Fibroblast of lung (primary cell): ENCODE data around the gene LITAFD. TPM values are rescaled to one million over a fixed set of nuclear protein-coding genes. Genes with fewer than 3 reads are reported as not detected.

ENCODE experiments used
- DNase-seq, 2 donors: peaks; one replicate each; pipeline versions ENCODE4 v3.0.0 to v3.0.0-alpha.2; 2010; ENCODE audit warnings: low read depth in 2 of 2
- H2AFZ ChIP-seq: 2 replicates; pipeline ENCODE4 v1.5.1; 2012; ENCODE audit warnings: low read length, control low read depth, inconsistent platforms
- H3K27ac ChIP-seq: 2 replicates; pipeline ENCODE4 v1.5.1; 2011; ENCODE audit warnings: low read length, control low read depth; ENCODE audit not compliant: insufficient read depth
- H3K27me3 ChIP-seq: 2 replicates; pipeline ENCODE4 v1.5.1; 2011; ENCODE audit warnings: mild to moderate bottlenecking, low read length; ENCODE audit not compliant: control insufficient read depth, insufficient read depth
- H3K36me3 ChIP-seq: 2 replicates; pipeline ENCODE4 v1.5.1; 2011; ENCODE audit warnings: low read length; ENCODE audit not compliant: control insufficient read depth, insufficient read depth
- H3K4me1 ChIP-seq: 2 replicates; pipeline ENCODE4 v1.5.1; 2011; ENCODE audit warnings: low read length; ENCODE audit not compliant: control insufficient read depth, insufficient read depth; ENCODE audit errors: extremely low read depth
- H3K4me2 ChIP-seq: 2 replicates; pipeline ENCODE4 v1.5.1; 2011; ENCODE audit warnings: low read length, control low read depth; ENCODE audit not compliant: insufficient read depth; ENCODE audit errors: extremely low read depth
- H3K4me3 ChIP-seq, 4 experiments: fragments of 200-600 bp in 1 of 4; sonication (generic) in 1 of 4; replicated peaks in 1 of 4; 2 replicates each; pipeline ENCODE4 v1.5.1; 2011 to 2016; ENCODE audit warnings: low read length in 4 of 4, low read depth in 3 of 4, mild to moderate bottlenecking in 3 of 4, control low read depth in 2 of 4, inconsistent platforms in 1 of 4, mixed read lengths in 1 of 4; ENCODE audit not compliant: insufficient read depth in 1 of 4; ENCODE audit errors: control extremely low read depth in 1 of 4
- H3K79me2 ChIP-seq: 2 replicates; pipeline ENCODE4 v1.5.1; 2012; ENCODE audit warnings: mild to moderate bottlenecking, low read length, inconsistent platforms; ENCODE audit not compliant: control insufficient read depth, insufficient read depth
- H3K9ac ChIP-seq: 2 replicates; pipeline ENCODE4 v1.5.1; 2011; ENCODE audit warnings: mild to moderate bottlenecking, low read length, control low read depth; ENCODE audit not compliant: insufficient read depth
- H3K9me3 ChIP-seq: 2 replicates; pipeline ENCODE4 v1.5.1; 2012; ENCODE audit warnings: low read depth, low read length; ENCODE audit not compliant: control insufficient read depth, insufficient read depth
- H4K20me1 ChIP-seq: 2 replicates; pipeline ENCODE4 v1.5.1; 2011; ENCODE audit warnings: low read length; ENCODE audit not compliant: control insufficient read depth, insufficient read depth; ENCODE audit errors: extremely low read depth
- EZH2 ChIP-seq: IDR thresholded peaks from 2 replicates; pipeline ENCODE4 v1.5.1; 2012; ENCODE audit warnings: low read length, control low read depth, mild to moderate bottlenecking; ENCODE audit errors: missing control alignments
- polyA plus RNA-seq, 2 donors: library from polyadenylated mRNA; depleted of rRNA in 1 of 2; stranded (reverse) in 1 of 2; unstranded in 1 of 2; fragments of >200 nt; gene quantifications; 2 replicates each; pipeline ENCODE4 v1.2.1, GENCODE V29; 2011 to 2012; ENCODE audit warnings: missing spikeins in 1 of 2
- total RNA-seq: library from RNA; depleted of rRNA; stranded (reverse); fragments of >200 nt; gene quantifications from 2 replicates; pipeline ENCODE4 v1.2.1, GENCODE V29; 2014
- TF ChIP-seq, protein P1 (sequence below), 2 donors: IDR thresholded peaks in 1 of 2; conservative IDR thresholded peaks in 1 of 2; 1 replicate in 1 of 2; 2 replicates in 1 of 2; pipeline ENCODE4 v1.5.1; 2011 to 2012; ENCODE audit warnings: low read length in 2 of 2, control low read depth in 1 of 2, inconsistent platforms in 1 of 2, low read depth in 1 of 2, mild to moderate bottlenecking in 1 of 2

The LITAFD gene
- total and polyA plus RNA-seq, 2 donors (not counting 1 experiment from before 2014, with no cell fraction given) = not detected

DNA sequence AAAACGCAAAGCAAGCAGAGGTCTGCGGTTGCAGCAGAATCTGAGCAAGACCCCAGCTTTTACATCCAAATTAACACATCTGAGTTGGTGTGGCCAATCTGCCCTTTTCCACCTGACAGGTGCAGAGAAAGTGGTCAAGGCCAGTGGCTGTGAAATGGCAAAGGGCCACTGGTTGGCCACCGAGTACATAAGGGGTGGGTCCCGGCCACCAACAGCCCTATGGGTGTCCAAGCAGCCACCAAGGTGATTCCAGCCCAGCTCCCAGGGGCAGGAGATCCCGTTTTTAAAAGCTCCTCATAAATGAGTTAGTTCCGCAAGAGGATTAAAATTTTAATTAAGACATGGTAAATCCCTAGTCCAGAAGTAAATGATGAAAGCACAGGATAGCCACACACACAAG is 52.5 kb downstream of the LITAFD start:
- no peak overlapping the region for H3K9ac ChIP-seq
- no peak for TF ChIP-seq EZH2
- TF ChIP-seq, protein P1, sequence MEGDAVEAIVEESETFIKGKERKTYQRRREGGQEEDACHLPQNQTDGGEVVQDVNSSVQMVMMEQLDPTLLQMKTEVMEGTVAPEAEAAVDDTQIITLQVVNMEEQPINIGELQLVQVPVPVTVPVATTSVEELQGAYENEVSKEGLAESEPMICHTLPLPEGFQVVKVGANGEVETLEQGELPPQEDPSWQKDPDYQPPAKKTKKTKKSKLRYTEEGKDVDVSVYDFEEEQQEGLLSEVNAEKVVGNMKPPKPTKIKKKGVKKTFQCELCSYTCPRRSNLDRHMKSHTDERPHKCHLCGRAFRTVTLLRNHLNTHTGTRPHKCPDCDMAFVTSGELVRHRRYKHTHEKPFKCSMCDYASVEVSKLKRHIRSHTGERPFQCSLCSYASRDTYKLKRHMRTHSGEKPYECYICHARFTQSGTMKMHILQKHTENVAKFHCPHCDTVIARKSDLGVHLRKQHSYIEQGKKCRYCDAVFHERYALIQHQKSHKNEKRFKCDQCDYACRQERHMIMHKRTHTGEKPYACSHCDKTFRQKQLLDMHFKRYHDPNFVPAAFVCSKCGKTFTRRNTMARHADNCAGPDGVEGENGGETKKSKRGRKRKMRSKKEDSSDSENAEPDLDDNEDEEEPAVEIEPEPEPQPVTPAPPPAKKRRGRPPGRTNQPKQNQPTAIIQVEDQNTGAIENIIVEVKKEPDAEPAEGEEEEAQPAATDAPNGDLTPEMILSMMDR (conservative IDR thresholded peaks at IDR 0.05 in 1 of 2, IDR thresholded peaks at IDR 0.05 in 1 of 2; ENCODE audit: low read depth in 1 of 2, low read length in 2 of 2) = no peak

More for the DNA sequence above, 52.5 kb downstream of the LITAFD start:
- no peaks in the 10 kb centered on the region for H3K9me3 ChIP-seq
- H3K4me1 ChIP-seq = no peaks in the 10 kb centered on the region
- H3K27me3 ChIP-seq = no peaks in the 10 kb centered on the region
- H3K27ac ChIP-seq = no peak overlapping the region
- no peak for DNase-seq
- no peak overlapping the region for H3K4me3 ChIP-seq
- H4K20me1 ChIP-seq = peaks cover 22% of the 10 kb centered on the region
- no peak overlapping the region for H3K4me2 ChIP-seq
- peaks cover 2% of the 10 kb centered on the region for H3K36me3 ChIP-seq
- no peak overlapping the region for H2AFZ ChIP-seq
- H3K79me2 ChIP-seq = peaks cover 92% of the 10 kb centered on the region

Other genes with a start within 250 kb of the LITAFD start
- 1.3 and 1.8 TPM in 2 replicates for gene ABAT, start 207.7 kb upstream of the LITAFD start, total RNA-seq
- 1.8 and 2.2 TPM in 2 replicates for gene ABAT, start 207.7 kb upstream of the LITAFD start, polyA plus RNA-seq
- gene TMEM186, start 84.7 kb upstream of the LITAFD start, total RNA-seq = 5.6 and 6.8 TPM in 2 replicates
- gene TMEM186, start 84.7 kb upstream of the LITAFD start, polyA plus RNA-seq = 6.6 and 8.6 TPM in 2 replicates
- gene PMM2, start 84.5 kb upstream of the LITAFD start, total RNA-seq = 17.2 and 19.5 TPM in 2 replicates
- gene PMM2, start 84.5 kb upstream of the LITAFD start, polyA plus RNA-seq = 42.1 and 49.3 TPM in 2 replicates
- 108 and 150 TPM in 2 replicates for gene CARHSP1, start 13.3 kb upstream of the LITAFD start, total RNA-seq
- 68.7 and 90.9 TPM in 2 replicates for gene CARHSP1, start 13.3 kb upstream of the LITAFD start, polyA plus RNA-seq
- 48.7 and 49.3 TPM in 2 replicates for gene USP7, start 81.6 kb downstream of the LITAFD start, total RNA-seq
- gene USP7, start 81.6 kb downstream of the LITAFD start, polyA plus RNA-seq = 22.5 and 27.5 TPM in 2 replicates
- gene HAPSTR1, start 209.3 kb downstream of the LITAFD start, total RNA-seq = 45.2 and 57.3 TPM in 2 replicates
- gene HAPSTR1, start 209.3 kb downstream of the LITAFD start, polyA plus RNA-seq = 33.2 and 37.5 TPM in 2 replicates